ENCODE measurements around the gene CASP8AP2.
"Not testable (repeated sequence)": the region's sequence is repeated elsewhere in the genome, so short reads cannot be mapped to it uniquely, and the experiment has no call there.

Gene CASP8AP2

DNA sequence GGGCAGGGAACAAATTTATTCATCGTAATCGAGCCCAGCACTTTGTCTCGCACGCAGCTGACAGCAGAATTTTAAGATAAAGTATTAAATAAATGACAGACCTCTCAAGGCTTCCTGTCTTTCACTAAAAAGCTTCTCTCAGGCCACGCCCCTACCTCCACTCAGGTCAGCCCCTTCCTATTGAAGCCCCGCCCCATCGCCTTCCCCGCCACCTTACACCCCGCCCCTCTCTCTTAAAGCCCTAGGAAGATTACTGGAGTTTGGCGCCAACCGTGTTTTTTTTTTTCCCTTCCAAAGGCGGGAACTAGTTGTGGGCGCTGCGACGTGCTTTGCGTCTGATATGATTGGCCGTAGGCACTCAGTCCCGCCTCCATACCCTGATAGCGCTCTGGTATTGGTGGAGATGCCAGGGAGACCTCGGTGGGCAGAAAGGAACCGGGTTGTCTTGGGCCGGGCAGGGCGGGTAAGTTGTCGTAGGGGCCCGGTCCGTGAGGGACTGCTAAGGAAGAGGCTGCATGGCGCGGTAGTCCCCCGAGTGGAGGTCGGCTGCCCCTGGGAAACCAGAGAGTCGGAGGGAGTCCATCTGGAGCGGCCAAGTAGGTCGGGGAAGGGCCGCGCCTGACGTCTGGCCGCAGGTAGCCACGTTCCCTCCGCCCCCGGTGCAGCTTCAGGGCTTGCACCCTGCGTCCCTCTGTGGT, at the start of gene CASP8AP2:
TSS of gene CASP8AP2 (plus strand) at position 409 of the 698 bp plus-strand sequence.
- DNase-seq (ENCODE audit: low spot score) = peak; percentile 98

DNA sequence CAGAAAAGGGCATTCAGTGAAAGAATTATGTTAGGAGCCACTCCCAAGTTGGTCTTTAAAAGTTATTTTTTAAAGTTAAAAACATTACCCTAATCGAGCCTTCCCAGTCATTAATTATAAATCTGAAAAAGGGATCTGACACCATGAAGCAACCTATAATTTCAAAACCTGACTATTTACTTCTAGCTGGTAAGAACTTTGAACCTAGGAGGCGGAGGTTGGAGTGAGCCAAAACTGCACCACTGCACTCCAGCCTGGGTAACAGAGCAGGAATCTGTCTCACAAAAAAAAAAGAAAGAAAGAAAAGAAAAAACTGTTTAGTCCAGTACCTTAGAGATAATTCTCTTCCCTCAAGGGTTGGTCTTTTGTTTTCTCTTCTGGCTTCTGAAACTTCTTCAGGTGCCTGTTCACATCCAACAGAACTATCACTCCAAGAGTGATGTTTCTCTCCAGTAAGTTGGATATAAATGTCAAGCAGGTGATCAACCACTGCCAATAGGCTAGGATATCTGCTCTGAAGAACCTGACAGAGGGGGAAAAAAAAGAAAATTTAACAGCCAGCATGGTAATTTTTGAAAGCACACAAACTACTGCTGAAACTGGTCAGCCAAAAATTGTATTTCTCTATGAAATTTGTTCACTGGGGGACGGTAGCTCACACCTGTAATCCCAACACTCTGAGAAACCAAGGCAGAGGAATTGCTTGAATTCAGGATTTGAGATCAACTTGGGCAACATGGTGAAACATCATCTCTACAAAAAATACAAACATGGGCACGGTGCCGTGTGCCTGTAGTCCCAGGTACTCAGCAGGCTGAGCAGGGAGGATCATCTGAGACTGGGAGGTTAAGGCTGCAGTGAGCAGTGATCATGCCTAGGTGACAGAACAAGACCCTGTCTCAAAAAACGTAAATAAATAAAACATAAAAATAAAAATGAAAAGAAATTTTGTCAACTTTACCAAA, 48.3 kb upstream of the CASP8AP2 start:
- no peak for DNase-seq (ENCODE audit: low spot score)

DNA sequence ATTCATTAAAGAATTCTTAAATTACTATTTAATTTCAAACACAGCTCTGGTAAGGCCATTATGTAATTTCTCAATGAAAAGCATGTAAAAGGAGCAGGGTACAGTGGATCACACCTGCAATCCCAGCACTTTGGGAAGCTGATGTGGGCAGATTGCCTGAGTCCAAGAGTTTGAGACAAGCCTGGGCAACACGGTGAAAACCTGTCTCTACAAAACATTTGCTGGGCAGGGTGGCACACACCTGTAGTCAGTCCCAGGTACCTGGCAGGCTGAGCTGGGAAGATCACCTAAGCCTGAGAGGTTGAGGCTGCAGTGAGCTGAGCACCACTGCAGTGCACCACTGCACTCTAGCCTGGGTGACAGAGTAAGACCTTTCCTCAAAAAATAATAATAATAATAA, 47.5 kb upstream of the CASP8AP2 start:
- DNase-seq (ENCODE audit: low spot score) = no peak

- DNase-seq (ENCODE audit: low spot score) = not testable (repeated sequence)
Observed at GRCh38 chr6:89783293-89783692, 46.4 kb upstream of the CASP8AP2 start.

- no peak for DNase-seq (ENCODE audit: low spot score)
Observed at GRCh38 chr6:89784838-89785237, 44.8 kb upstream of the CASP8AP2 start.

DNA sequence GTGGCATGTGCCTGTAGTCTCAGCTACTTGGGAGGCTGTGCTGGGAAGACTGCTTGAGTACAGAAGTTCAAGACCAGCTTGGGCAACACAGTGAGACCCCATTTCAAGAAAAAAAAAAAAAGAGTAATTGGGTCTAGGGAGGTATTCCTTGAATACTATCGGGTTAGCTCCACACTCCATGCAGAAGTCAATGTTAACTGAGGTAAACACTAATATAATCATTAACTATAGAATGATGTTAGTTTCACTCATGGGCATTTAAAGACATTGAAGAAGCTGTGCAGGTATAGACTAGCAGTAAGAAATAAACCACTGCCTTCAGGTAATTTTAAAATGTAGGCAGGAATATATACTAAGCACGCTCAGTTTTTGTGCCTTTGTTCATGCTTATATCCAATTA, 42.7 kb upstream of the CASP8AP2 start:
- DNase-seq (ENCODE audit: low spot score) = no peak

- no peak for DNase-seq (ENCODE audit: low spot score)
Observed at GRCh38 chr6:89787660-89788328, 41.9 kb upstream of the CASP8AP2 start.

DNA sequence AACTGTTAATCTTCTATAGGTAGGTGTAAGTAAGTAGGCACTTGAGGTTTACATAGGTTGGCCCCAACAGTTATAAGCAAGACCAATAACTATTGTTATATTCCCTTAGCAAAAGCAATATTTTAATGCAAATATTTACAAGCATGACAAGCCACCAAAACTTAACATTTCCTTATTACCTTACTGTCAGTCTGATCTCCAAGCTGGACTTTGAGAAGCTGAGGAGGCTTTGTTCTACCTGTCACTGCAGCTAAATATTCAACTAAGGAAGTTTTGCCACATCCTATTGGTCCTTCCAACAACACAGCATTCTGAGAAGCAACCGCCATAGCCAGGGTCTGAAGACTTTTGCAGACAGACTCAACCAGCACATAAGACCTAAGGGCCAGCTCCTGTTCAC, 39.7 kb upstream of the CASP8AP2 start:
- no peak for DNase-seq (ENCODE audit: low spot score)

GRCh38 chr6:89790403-89790802, 39.3 kb upstream of the CASP8AP2 start:
- no peak for DNase-seq (ENCODE audit: low spot score)

DNA sequence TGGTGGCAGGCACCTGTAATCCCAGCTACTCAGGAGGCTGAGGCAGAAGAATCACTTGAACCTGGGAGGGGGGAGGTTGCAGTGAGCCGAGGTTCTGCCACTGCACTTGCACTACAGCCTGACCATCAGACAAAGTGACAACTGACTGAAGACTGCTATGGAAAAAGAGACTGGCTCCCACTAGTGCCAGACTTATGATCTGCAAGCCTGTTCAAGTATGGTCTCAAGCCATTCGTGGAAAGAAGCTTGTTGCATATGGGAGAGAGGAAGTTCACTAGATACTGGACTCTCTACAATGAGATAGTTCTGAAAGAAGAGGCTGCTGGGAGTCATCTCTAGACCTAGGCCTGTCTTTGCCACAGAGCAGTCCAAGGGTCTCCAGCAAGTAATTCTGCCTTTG, 36.8 kb upstream of the CASP8AP2 start:
- DNase-seq (ENCODE audit: low spot score) = peak; percentile 30

GRCh38 chr6:89793586-89793985, 36.1 kb upstream of the CASP8AP2 start:
- DNase-seq (ENCODE audit: low spot score) = no peak

DNA sequence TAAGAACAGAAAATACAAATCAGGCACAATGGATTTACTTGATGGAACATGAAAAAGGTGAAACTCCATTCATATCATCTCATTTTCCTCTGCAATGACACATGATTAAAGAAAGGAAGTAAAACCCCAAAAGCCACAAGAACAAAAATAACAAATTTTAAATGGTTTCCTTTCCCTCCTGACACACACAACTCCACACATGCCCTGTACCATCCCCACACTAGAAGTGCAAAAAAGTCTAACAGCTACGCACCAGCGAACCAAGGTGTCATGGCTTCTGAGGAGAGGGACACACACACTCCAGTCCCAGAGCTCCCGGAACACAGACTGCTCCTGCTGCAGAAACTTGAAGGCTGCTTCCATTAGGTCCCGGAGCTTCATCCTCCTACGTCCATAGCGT, 35.4 kb upstream of the CASP8AP2 start:
- no peak for DNase-seq (ENCODE audit: low spot score)

DNA sequence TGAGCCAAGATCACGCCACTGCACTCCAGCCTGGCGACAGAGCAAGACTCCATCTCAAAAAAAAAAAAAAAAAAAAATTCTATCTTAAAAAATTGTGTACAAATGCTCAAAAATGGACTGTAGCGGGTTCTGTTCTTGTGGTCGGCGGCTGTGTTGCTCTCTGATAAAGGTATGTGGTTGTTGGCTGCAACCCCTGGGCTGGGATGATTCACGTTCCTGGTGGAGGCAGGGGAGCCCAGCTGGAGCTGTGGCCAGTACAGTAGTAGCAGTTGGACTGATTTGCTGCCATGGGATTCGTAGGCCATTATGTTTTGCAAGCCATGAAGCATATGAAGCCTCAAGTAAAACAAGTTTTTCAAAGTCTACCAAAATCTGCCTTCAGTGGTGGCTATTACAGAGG, 32.4 kb upstream of the CASP8AP2 start:
- no peak for DNase-seq (ENCODE audit: low spot score)

DNA sequence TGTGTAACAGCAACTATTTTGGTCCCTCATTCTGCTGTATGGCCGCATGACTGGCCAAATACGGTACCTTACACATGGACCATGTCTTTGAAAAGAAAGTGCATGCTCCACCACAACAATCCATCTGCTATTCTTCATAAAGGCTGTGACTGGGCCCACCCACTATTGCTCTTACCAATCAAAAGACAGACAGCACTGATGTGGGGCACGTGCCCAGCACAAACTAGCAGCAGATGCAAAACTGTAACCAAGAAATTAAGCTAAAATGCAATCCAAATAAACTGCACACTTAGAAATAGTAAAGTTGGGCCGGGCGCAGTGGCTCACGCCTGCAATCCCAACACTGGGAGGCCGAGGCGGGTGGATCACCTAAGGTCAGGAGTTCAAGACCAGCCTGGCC, 30.6 kb upstream of the CASP8AP2 start:
- no peak for DNase-seq (ENCODE audit: low spot score)

DNA sequence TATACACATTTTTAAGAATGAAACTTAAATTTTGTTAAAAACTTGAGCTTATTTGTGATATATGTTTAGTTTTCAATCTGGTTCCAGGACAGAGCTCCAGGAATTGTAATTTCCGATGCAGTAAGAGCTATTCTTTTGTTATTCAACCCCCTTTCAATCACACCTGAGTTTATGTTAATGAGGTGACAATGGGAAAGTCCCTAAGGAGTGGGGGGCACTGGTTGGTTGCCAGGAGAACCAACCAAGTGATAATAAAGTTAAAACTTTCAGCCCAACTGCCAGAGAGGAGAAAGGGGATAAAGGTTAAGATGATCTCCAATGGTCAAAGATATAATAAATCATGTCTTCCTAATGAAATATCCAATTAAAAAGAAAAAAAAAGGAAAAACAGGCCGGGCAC, 29.9 kb upstream of the CASP8AP2 start:
- no peak for DNase-seq (ENCODE audit: low spot score)

DNA sequence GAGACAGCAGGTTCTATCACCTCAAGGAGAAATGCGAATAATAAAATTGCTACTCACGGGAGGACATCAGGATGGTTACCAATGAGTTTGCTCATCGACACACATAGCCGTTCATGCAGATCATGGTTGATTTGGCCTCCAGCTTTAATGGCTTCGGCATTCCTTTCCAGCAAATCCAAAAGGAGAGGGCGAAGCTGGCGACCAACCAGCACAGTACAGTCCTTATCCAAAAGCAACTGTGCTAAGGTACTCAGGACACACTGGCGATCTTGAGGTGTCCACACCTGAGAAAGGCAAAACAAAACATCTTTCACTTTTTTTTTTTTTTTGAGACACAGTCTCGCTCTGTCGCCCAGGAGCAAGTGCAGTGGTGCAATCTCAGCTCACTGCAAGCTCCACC, 26.4 kb upstream of the CASP8AP2 start:
- DNase-seq (ENCODE audit: low spot score) = no peak

GRCh38 chr6:89805814-89806371, 23.8 kb upstream of the CASP8AP2 start:
- no peak for DNase-seq (ENCODE audit: low spot score)

DNA sequence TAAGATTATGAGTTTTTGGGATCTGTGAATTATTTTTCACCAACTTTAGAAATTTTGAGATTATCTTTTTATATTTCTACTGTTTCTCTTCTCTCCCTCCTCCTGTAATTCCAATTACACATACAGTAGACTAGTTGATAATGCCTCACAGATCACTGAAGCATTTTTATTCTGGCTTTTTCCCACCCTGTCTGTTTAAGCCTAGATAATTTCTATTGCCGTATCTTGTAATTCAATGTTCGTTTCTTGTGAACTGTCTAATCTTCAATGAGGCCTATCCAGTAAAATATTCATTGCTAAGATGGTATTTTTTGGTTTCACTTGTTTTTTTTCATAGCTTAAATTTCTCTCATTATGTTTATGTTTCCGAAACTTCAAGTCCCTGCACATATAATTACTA, 22.1 kb upstream of the CASP8AP2 start:
- no peak for DNase-seq (ENCODE audit: low spot score)

- DNase-seq (ENCODE audit: low spot score) = not testable (repeated sequence)
Observed at GRCh38 chr6:89813422-89813821, 16.3 kb upstream of the CASP8AP2 start.

- no peak for DNase-seq (ENCODE audit: low spot score)
Observed at GRCh38 chr6:89817481-89817880, 12.2 kb upstream of the CASP8AP2 start.

DNA sequence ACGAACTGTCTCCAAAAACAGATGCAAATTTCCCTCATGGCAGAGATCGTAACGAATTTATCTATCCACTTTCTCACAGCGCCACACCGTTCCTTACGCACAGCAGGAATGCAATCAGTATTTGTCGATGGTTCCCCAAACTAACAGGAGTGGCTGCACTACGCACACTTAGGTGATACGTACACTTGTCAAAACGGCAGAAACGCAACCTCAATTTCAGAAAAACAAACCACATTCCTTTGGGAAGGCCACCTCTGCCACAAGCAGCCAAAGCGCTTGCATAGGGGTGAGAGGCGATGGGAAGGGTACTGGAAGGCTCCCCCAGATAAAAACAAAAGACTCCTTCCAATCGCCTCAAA, 10.7 kb upstream of the CASP8AP2 start:
- peak; percentile 26 for DNase-seq (ENCODE audit: low spot score)

DNA sequence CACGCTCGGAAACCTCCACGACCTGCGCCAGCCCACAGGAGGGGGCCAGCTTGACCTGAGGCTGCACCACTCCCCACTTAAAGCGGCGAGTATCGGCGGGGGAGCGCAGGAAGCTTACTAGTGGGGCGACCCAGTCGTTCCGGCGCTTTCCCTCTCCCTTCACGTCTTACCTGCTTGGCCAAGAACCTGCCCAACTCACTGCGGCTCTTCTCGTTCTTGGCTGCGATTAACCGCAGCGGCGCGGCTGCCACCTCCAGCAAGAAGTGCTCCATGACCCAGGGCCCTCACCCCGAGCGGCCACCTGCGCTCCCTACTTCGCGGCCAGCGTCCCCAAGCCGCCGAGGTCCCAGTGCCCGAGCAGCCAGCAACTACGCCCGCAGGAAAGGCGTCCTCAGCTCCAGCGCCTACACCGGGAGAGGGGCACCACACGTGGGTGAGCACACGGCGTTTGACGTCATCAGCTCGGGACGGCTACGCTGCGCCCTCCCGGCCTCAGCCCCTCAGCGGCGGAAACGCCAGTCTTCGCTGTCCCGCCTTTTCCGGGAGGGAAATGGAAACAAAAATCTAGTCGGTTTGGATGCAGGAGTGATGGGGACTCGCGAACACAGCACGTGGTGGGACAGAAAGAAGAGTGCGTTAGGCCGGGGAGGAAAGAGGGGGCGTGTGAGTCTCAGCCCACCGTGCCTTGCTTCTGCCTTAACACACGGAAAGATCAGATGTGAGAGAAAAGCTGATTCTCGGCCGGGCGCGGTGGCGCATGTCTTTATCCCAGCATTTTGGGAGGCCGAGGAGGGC, 10.1 kb upstream of the CASP8AP2 start, which contains the start of gene MDN1:
TSS of gene MDN1 (minus strand) at position 459 of the 795 bp plus-strand sequence. CDS start at position 272, 187 bp downstream.
- DNase-seq (ENCODE audit: low spot score) = peak; percentile 96

Measured in GM03348 (cell line).